Aortic smooth muscle cell (primary cell): ENCODE measurements around the gene HIGD2A. TPM values are rescaled to one million over a fixed set of nuclear protein-coding genes. Genes with fewer than 3 reads are reported as not detected.

Experiments
- total RNA-seq: library from RNA; depleted of rRNA; stranded (reverse); fragments of >200 nt; gene quantifications from 2 replicates; pipeline ENCODE4 v1.2.3, GENCODE V29; 2014

HIGD2A gene, protein sequence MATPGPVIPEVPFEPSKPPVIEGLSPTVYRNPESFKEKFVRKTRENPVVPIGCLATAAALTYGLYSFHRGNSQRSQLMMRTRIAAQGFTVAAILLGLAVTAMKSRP
- 32.6 and 33.9 TPM in 2 replicates for total RNA-seq

DNA sequence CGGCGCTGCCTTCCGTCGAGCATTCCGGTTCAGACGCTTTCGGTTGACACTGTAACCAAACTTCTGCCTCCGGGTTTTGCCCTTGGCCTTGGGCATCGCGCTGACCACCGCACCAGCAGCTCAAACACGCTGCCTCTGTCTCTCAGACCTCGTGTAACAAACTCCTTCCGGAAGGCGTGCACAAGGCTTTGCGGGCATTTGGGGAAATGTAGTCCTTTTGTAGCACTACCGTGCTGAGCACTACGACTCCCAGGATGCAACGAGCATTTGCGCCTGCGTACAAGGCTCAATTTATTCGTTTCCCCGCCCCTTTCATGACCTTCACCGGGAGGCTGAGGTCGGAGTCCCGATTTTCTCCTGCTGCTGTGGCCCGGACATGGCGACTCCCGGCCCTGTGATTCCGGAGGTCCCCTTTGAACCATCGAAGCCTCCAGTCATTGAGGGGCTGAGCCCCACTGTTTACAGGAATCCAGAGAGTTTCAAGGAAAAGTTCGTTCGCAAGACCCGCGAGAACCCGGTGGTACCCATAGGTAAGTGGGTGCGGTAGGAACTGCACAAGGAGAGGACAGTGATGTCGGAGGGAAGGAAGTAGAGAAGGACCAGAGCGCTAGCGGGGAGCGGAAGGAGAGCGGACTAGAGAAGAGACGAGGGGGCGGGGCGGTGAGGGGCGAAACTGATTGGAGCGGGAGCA, at the start of gene HIGD2A, which contains the start of gene NOP16:
Gene HIGD2A (plus strand): TSS at position 308 of the 691 bp plus-strand sequence. CDS start 69 bp downstream, at position 377.
Gene NOP16 (minus strand): TSS at position 155 of the 691 bp plus-strand sequence. CDS start 59 bp downstream, at position 96.

DNA sequence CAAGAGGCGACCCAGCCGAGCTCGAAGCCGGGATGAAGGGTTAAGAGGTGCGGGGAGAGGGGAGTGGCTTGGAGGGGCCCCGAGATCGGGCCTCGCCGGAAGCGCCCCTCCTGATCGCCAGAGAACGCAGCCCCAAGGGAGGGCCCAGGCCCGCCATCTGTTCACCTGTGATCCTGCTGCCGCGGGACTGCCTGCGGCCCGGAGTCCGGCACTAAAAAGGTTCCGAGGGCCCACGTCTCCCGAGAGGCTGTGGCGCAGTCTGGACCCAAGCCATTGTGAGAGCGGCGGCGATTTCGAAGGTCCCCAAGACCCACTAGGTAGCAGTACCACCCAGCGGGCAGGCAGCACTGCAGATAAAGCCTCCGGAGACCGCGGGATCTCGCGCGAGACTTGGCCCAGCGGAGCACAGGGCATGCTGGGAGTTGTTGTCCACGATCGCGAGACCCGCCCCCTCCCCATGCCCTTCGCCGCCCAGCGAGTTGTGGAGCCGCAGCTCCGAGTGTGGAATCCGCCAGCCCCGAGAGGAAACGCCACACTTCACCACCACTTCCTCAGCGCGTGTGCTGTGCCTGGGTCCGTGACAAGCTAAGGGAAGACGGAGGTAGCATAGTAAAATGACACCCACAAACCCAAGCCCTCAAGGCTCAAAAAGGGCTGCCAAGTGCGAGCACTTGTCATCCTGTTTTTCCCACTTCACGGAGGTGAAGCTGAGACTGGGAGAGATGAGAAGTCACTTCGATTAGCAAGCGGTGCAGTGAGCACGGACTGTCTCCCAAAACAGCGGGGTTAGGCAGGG, 26.9 kb upstream of the HIGD2A start, which contains the start of gene KIAA1191:
Gene KIAA1191 (minus strand): TSS at position 328 of the 796 bp plus-strand sequence. CDS start 2,256 bp downstream, outside the sequence.

DNA sequence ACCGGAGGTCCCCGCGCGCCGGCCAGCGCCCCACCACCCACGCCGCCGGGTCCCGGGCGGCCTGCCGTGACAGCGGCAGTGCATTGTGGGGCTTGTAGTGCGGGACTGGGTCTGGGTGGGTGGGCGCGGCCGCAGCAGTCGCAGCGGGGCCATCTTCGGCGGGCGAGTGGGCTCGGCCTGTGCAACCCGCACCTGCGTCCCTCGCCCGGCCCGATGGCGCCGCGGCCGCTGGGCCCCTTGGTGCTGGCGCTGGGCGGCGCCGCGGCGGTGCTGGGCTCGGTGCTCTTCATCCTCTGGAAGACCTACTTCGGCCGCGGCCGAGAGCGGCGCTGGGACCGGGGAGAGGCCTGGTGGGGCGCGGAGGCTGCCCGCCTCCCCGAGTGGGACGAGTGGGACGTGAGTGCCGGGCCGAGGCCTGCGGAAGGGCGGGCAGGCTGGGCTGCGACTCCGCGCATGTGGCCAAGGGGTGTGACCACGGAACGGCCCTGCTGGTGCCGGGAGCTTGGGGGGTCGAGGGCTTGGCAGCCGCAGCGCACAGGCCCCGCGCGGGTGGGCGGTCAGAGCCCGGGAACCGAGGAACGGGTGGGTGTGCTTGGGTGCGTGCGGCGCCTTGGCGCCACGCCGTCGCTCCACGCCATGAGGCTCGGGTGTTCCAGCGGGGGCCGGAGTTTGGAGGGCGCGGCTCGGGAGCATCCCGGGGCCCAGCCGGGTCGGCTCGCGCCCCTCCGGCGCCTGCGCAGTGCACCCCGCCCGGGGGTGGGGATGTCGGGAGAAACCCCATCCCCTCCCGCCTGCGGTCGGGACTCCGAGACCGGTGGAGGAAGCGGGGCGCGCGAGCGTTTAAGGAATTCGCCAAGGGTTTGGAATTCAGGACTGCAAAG, 23.0 kb upstream of the HIGD2A start, which contains the start of gene ARL10:
Gene ARL10 (plus strand): TSS at position 137 of the 881 bp plus-strand sequence. CDS start 77 bp downstream, at position 214.

DNA sequence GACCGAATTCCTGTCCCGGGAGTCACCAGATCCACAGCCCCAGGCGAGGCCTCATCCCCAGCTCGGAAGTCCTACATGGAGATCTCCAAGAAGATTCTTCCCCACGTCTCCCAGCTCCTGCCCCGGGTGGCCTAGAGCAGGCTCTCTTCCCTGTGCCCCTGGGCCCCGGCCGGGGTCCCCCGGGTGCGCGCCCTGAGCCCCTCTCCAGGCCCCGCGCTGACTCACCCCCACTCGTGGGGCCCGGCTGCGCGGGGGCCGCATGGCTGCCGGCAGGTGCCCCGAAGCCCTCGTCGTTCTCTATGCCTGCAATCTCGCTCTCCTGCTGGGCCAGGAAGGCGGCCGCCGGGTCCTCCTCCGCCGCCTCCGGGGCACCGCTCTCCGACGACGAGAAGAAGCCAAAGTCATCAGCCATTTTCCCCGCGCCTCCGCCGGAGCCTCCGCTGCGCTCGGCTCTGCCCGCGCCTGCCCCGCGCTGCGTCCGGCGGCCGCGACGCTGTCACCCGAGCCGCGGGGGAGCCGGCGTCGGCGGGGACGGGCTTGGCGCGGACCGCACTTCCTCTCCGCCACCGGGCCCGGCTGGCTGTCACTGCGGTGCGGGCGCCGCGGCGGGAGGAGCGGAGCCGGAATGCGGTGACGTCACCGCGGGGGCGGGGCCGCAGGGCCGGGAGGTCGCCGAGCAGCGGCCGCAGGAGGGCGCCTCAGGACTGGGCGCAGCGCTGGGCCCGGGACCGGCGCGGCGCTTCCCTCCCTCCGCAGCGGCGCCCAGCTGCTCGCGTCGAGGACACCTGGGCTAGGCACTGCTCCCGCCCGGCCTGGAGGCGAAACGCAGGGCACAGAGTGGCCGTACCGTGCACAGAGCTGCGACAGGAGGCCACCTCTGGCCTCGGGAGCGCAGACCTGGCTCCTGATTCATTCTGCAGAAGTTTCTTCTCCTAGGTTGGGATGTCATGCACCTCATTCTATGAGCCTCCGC, 27.7 kb downstream of the HIGD2A start, which contains the start of gene CLTB:
Gene CLTB (minus strand): TSS at position 588 of the 973 bp plus-strand sequence. CDS start 176 bp downstream, at position 412.

Other genes with a start within 250 kb of the HIGD2A start
- 3.0 and 3.3 TPM in 2 replicates for gene SIMC1, start 150.3 kb upstream of the HIGD2A start, total RNA-seq
- 52.0 and 59.7 TPM in 2 replicates for gene KIAA1191, start 27.0 kb upstream of the HIGD2A start, total RNA-seq
- gene ARL10, start 23.3 kb upstream of the HIGD2A start, total RNA-seq, result 7.5 and 7.9 TPM in 2 replicates
- 8.1 and 17.3 TPM in 2 replicates for gene NOP16, start 153 bp upstream of the HIGD2A start, total RNA-seq
- 155 and 185 TPM in 2 replicates for gene CLTB, start 27.8 kb downstream of the HIGD2A start, total RNA-seq
- 37.9 and 41.2 TPM in 2 replicates for gene FAF2, start 59.6 kb downstream of the HIGD2A start, total RNA-seq
- gene RNF44, start 148.7 kb downstream of the HIGD2A start, total RNA-seq, result 1.2 and 2.0 TPM in 2 replicates
- gene CDHR2, start 160.6 kb downstream of the HIGD2A start, total RNA-seq, result not detected in 2 replicates
- 2.4 and 3.2 TPM in 2 replicates for gene GPRIN1, start 221.4 kb downstream of the HIGD2A start, total RNA-seq
- 0.12 and 0.13 TPM in 2 replicates for gene SNCB, start 241.8 kb downstream of the HIGD2A start, total RNA-seq
- not detected in 2 replicates for gene EIF4E1B, start 241.9 kb downstream of the HIGD2A start, total RNA-seq